Activated naive CD4-positive, alpha-beta T cell treated with anti-CD3 and anti-CD28 coated beads, Interleukin-2, amount 10 ng/mL, durations not matched to agents 7 days and 5 days (primary cell): Measurements from ENCODE around the gene CAVIN1.
"Not testable (repeated sequence)": the region's sequence is repeated elsewhere in the genome, so short reads cannot be mapped to it uniquely, and the experiment has no call there.

Experiments
- CTCF ChIA-PET: fragments of 350-600 bp; sonication (Branson Sonifier 250); formaldehyde crosslinking; loops from one replicate; lab custom pipeline; 2021; ENCODE audit warnings: antibody characterized with exemption; lab: Charles Lee
- DNase-seq: peaks from one replicate; pipeline ENCODE4 v3.0.0-alpha.2; 2020
- H3K27ac Mint-ChIP-seq: one replicate; pipeline ENCODE4 v1.8.0; 2021; ENCODE audit warnings: mild to moderate bottlenecking, moderate library complexity, mixed read lengths
- H3K27me3 Mint-ChIP-seq: one replicate; pipeline ENCODE4 v1.8.0; 2021; ENCODE audit warnings: mild to moderate bottlenecking, mixed read lengths
- H3K36me3 Mint-ChIP-seq: one replicate; pipeline ENCODE4 v1.8.0; 2021; ENCODE audit warnings: mixed read lengths
- H3K4me1 Mint-ChIP-seq: one replicate; pipeline ENCODE4 v1.8.0; 2021; ENCODE audit warnings: mixed read lengths
- H3K4me3 Mint-ChIP-seq: one replicate; pipeline ENCODE4 v1.8.0; 2021; ENCODE audit warnings: mild to moderate bottlenecking, moderate library complexity, mixed read lengths
- H3K9me3 Mint-ChIP-seq: one replicate; pipeline ENCODE4 v1.8.0; 2021; ENCODE audit warnings: mixed read lengths

The CAVIN1 gene

DNA sequence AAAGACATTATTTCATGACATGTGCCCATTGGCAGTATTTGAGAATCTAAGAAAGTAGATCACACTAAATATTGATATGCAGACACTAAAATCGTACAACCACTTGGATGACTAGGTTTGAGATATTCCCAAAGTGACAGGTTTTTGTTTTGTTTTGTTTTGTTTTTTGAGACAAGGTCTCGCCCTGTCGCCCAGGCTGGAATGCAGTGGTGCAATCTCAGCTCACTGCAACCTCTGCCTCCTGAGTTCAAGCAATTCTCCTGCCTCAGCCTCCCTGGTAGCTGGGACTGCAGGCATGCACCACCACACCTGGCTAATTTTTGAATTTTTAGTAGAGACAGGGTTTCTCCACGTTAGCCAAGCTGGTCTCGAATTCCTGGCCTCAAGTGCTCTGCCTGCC, 54.7 kb downstream of the CAVIN1 start:
- H3K27me3 Mint-ChIP-seq, H3K9me3 Mint-ChIP-seq, DNase-seq, H3K4me3 Mint-ChIP-seq, H3K27ac Mint-ChIP-seq, CTCF ChIA-PET: not testable (repeated sequence)
- Mint-ChIP-seq H3K4me1 (peaks cover 46% of the 10 kb centered on the region), H3K36me3 (peaks cover 38% of the 10 kb centered on the region)

GRCh38 chr17:42366176-42367023, 56.7 kb downstream of the CAVIN1 start:
- Mint-ChIP-seq H3K4me1 (peaks cover 65% of the 10 kb centered on the region), H3K36me3 (peaks cover 44% of the 10 kb centered on the region)
- H3K9me3 Mint-ChIP-seq, H3K27me3 Mint-ChIP-seq, H3K27ac Mint-ChIP-seq, H3K4me3 Mint-ChIP-seq, DNase-seq: not testable (repeated sequence)
- CTCF ChIA-PET, result interaction anchor here (0.7 kb wide), 2 partner anchors 11 to 30 kb away, joined by 3 read pairs; no protein-coding TSS in a partner anchor

DNA sequence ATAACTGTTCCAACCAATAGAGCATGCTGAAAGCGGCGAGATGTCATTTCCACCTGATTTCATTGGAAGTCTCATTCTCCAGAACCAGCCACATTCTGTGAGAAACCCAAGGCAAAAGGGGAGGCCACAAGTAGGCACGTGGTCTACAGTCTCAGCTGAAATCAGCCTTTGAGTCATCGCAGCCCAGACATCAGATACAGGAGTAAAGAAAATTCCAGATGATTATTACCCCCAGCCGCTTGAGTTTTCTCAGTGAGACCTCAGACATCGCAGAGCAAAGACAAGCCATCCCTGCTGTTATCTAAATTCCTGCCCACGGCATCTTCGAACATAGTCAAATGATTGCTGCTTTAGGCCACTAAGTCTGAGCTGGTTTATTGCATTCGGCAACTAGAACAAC, 57.9 kb downstream of the CAVIN1 start:
- no peaks in the 10 kb centered on the region for H3K27me3 Mint-ChIP-seq
- H3K36me3 Mint-ChIP-seq, result peaks cover 38% of the 10 kb centered on the region
- CTCF ChIA-PET, result interaction anchor here (1.0 kb wide), 1 partner anchor 163 kb away, joined by 3 read pairs; no protein-coding TSS in a partner anchor
- H3K27ac Mint-ChIP-seq, result no peak overlapping the region
- DNase-seq, result no peak
- peaks cover 65% of the 10 kb centered on the region for H3K4me1 Mint-ChIP-seq
- no peaks in the 10 kb centered on the region for H3K9me3 Mint-ChIP-seq
- no peak overlapping the region for H3K4me3 Mint-ChIP-seq

DNA sequence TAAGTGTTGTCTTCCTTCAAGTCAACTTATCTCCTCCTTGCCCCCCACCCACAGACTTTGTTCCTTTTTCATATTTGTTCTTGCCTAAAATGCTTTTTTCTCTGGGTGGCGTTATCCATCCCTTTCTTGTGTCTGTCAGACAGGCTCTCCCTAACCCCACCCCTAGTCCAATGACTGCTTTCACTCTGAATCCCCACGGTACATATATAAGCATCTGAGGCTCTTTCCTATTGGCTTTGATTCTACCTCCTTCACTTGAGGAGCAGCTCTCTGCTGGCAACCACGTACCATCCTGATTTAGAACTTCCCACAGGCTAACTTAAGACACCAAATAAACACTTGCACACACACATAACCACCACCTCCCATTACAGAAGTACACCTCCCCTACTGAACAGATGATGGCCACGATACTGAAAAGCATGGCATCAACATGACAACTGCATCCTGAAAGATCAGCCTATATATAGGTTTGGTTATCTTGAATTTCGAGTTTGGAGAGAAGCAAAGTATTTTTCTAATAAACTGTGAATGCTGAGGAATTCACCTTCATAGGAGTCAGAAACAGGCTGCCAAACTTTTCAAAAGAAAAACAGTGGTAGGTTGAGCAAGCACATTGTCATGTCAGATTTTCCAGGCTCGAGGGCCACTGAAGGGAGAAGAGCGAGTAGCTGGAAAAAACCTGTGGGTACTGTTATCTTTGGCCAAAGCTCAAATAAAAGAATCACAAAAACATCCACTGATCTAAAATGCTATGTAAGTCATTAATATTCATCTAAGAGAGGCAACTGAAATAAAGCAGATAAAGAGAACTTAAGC, 59.1 kb downstream of the CAVIN1 start:
- CTCF ChIA-PET, result interaction anchor here (1.0 kb wide), 1 partner anchor 164 kb away, joined by 3 read pairs; no protein-coding TSS in a partner anchor

GRCh38 chr17:42363231-42363630, 59.8 kb downstream of the CAVIN1 start:
- Mint-ChIP-seq H3K27ac (no peak overlapping the region), H3K4me3 (no peak overlapping the region), H3K27me3 (no peaks in the 10 kb centered on the region), H3K9me3 (no peaks in the 10 kb centered on the region), H3K4me1 (peaks cover 67% of the 10 kb centered on the region), H3K36me3 (peaks cover 43% of the 10 kb centered on the region)
- no peak for DNase-seq
- CTCF ChIA-PET, result no interaction called here

More for the DNA sequence above, 59.1 kb downstream of the CAVIN1 start:
- DNase-seq, result no peak
- peaks cover 44% of the 10 kb centered on the region for H3K36me3 Mint-ChIP-seq
- peaks cover 65% of the 10 kb centered on the region for H3K4me1 Mint-ChIP-seq
- H3K9me3 Mint-ChIP-seq, result no peaks in the 10 kb centered on the region
- peak overlapping the region; percentile 46 for H3K27ac Mint-ChIP-seq
- H3K4me3 Mint-ChIP-seq, result no peak overlapping the region
- no peaks in the 10 kb centered on the region for H3K27me3 Mint-ChIP-seq

- H3K9me3 Mint-ChIP-seq, result no peaks in the 10 kb centered on the region
- peak overlapping the region; percentile 25 for H3K27ac Mint-ChIP-seq
- no peak for DNase-seq
- no peak overlapping the region for H3K4me3 Mint-ChIP-seq
- peaks cover 66% of the 10 kb centered on the region for H3K4me1 Mint-ChIP-seq
- CTCF ChIA-PET, result no interaction called here
- H3K36me3 Mint-ChIP-seq, result peaks cover 42% of the 10 kb centered on the region
- no peaks in the 10 kb centered on the region for H3K27me3 Mint-ChIP-seq
These were observed 60.7 kb downstream of the CAVIN1 start for GRCh38 chr17:42362245-42362961.

DNA sequence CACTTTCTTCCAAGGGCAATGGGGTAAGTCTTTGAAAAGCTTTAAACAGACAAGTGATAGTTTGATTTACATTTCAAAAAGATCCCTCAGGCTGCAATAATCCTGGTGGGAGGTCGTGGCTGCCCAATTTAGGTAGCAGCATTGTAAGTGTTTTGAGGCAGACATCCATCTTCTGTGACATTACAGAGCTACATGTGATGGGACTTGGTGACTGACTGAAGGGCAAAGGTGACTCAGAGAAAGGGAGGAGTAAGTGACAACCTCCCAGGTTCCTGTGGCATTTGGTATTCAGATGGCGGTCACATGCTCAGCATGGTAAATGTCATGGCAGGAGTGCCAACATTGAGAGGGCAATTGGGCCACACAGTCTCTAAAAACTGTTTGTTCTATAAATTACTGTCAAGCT, 61.3 kb downstream of the CAVIN1 start:
- H3K36me3 Mint-ChIP-seq, result peaks cover 42% of the 10 kb centered on the region
- CTCF ChIA-PET, result no interaction called here
- H3K27ac Mint-ChIP-seq, result peak overlapping the region; percentile 25
- H3K27me3 Mint-ChIP-seq, result no peaks in the 10 kb centered on the region
- no peak overlapping the region for H3K4me3 Mint-ChIP-seq
- DNase-seq, result peak; percentile 36
- H3K4me1 Mint-ChIP-seq, result peaks cover 65% of the 10 kb centered on the region
- H3K9me3 Mint-ChIP-seq, result no peaks in the 10 kb centered on the region

GRCh38 chr17:42360388-42360787, 62.7 kb downstream of the CAVIN1 start:
- CTCF ChIA-PET, DNase-seq, H3K9me3 Mint-ChIP-seq, H3K27me3 Mint-ChIP-seq, H3K27ac Mint-ChIP-seq, H3K4me3 Mint-ChIP-seq: not testable (repeated sequence)
- Mint-ChIP-seq H3K4me1 (peaks cover 61% of the 10 kb centered on the region), H3K36me3 (peaks cover 41% of the 10 kb centered on the region)

DNA sequence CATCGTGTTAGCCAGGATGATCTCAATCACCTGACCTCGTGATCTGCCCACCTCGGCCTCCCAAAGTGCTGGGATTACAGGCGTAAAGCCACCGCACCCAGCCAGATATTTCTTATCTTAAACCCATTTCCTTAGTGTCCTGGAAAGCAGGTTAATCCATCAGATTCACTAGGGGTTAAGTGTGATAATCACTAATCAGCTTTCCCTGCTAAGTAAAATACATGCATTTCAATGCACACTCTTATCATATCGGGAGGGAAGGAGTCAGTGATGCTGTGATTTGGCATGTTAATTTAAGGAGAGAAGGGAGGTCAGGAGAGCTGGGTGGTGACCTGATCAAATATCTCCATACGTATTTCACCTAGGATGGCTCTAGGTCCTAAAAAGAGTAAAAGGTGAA, 63.9 kb downstream of the CAVIN1 start:
- H3K27me3 Mint-ChIP-seq, result no peaks in the 10 kb centered on the region
- H3K4me1 Mint-ChIP-seq, result peaks cover 55% of the 10 kb centered on the region
- no peaks in the 10 kb centered on the region for H3K9me3 Mint-ChIP-seq
- H3K27ac Mint-ChIP-seq, result no peak overlapping the region
- DNase-seq, result no peak
- peaks cover 30% of the 10 kb centered on the region for H3K36me3 Mint-ChIP-seq
- CTCF ChIA-PET, result interaction anchor here (1.4 kb wide), 1 partner anchor 38 kb away, joined by 4 read pairs; no protein-coding TSS in a partner anchor
- no peak overlapping the region for H3K4me3 Mint-ChIP-seq

- H3K4me3 Mint-ChIP-seq, result no peak overlapping the region
- H3K27ac Mint-ChIP-seq, result no peak overlapping the region
- H3K36me3 Mint-ChIP-seq, result peaks cover 25% of the 10 kb centered on the region
- H3K27me3 Mint-ChIP-seq, result no peaks in the 10 kb centered on the region
- CTCF ChIA-PET, result interaction anchor here (0.9 to 1.4 kb wide), 3 partner anchors 37 to 44 kb away, joined by 3 to 4 read pairs (median 3); no protein-coding TSS in a partner anchor
- DNase-seq, result no peak
- peaks cover 52% of the 10 kb centered on the region for H3K4me1 Mint-ChIP-seq
- H3K9me3 Mint-ChIP-seq, result no peaks in the 10 kb centered on the region
These were observed 64.6 kb downstream of the CAVIN1 start for GRCh38 chr17:42358434-42358833.

DNA sequence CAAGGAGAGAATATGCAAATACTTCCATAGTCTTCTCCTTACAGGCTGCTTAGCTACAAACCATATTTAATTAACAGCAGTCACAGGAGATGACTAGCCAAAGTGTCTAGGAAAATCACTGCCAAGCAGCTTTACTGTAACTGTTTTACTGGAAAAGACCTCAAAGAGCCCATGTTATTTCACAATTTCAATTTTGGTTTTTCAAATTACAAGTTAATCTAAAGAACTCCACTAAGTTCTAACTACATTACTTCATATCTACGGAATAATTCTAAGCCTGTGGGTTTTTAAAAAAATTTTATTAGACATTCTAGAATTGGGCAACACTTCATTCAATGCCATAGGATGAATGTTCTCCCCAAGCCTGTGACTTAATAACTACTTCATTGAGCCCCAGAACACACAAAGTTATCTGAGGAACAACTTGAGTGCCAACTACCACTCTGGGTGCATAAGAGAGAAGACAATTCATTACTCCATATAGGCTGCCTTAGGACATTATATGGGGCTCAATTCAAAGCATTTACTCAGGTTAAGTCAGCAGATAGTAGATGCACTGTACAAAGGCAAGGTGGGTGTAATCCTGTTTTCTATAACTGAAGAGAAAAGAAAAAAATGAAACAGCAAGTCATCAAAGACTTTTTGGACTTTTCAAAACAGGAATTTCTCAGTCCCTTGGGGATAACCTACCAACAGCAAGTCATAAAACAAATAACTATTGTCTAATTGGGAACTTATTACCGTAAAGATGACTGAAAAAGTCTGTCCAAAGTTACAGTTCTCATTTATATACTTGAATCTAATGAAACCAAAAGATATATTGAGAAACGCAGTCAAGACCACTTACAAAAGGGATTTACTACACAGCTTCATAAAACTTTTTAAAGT, 67.9 kb downstream of the CAVIN1 start:
- Mint-ChIP-seq H3K4me3 (no peak overlapping the region), H3K4me1 (peaks cover 33% of the 10 kb centered on the region), H3K36me3 (peaks cover 12% of the 10 kb centered on the region), H3K27ac (no peak overlapping the region), H3K27me3 (no peaks in the 10 kb centered on the region), H3K9me3 (no peaks in the 10 kb centered on the region)
- CTCF ChIA-PET, result interaction anchor here (0.5 kb wide), 1 partner anchor 11 kb away, joined by 3 read pairs; no protein-coding TSS in a partner anchor
- DNase-seq, result no peak
